Measurements from ENCODE around the gene CDKN2B-AS1. TPM values are rescaled to one million over a fixed set of nuclear protein-coding genes. Genes with fewer than 3 reads are reported as not detected.

Gene CDKN2B-AS1
- total RNA-seq, 1 donor = 9.5 TPM

DNA sequence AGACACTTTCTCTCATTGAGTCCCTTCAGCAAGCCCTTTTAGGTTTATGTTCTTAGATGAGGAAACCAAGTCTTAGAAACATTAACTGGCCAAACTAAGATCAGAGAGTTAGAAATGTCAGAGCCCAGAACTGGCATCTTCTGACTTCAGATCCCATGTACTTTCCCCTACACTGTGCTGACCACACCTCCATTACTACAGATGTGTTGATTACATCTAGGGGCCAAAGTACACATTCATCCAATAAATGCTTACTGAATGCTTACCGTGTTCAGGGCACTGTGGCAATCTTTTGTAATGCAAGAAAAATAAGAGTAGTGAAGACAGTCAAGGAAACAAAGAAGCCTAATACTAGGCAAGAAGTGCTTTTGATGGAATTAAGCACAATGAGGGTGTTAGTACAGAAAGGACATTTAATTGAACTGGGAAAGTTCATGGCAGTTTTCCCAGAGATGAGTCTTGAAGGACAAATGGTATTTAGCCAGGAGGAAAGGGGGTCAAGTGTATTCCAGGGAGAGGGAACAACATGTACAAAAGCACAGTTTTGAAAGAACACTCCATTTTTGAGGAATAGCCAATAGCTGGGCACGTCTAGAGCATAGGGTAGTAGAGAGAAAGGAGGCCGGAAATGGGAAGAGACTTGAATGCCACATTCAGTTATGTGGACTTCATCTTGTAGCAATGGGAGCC, 104.2 kb downstream of the CDKN2B-AS1 start:
- H3K4me3 ChIP-seq (ENCODE audit: low read depth, low read length) = no peak overlapping the region
- peak; percentile 44 for DNase-seq (ENCODE audit: low read depth)
- TF ChIP-seq, protein P1, sequence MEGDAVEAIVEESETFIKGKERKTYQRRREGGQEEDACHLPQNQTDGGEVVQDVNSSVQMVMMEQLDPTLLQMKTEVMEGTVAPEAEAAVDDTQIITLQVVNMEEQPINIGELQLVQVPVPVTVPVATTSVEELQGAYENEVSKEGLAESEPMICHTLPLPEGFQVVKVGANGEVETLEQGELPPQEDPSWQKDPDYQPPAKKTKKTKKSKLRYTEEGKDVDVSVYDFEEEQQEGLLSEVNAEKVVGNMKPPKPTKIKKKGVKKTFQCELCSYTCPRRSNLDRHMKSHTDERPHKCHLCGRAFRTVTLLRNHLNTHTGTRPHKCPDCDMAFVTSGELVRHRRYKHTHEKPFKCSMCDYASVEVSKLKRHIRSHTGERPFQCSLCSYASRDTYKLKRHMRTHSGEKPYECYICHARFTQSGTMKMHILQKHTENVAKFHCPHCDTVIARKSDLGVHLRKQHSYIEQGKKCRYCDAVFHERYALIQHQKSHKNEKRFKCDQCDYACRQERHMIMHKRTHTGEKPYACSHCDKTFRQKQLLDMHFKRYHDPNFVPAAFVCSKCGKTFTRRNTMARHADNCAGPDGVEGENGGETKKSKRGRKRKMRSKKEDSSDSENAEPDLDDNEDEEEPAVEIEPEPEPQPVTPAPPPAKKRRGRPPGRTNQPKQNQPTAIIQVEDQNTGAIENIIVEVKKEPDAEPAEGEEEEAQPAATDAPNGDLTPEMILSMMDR (IDR thresholded peaks at IDR 0.05; ENCODE audit: insufficient read depth, low read depth, low read length) = no peak

DNA sequence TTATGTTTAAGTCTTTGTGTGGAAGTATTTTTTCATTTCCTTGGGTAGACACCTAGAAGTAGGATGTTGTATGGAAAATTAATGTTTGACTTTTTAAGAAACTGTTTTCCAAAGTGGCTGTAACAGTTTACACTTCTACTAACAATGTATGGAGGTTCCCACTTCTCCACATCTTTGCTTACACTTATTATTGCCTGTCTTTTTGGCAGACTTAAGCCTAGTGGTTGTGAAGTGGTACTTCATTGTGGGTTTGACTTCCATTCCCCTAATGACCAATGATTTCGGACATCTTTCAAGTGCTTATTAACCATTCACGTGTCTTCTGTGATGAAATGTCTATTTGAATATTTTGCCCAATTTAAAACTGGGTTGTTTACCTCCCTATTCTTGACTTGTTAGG, 106.0 kb downstream of the CDKN2B-AS1 start:
- H3K4me3 ChIP-seq (ENCODE audit: low read depth, low read length) = no peak overlapping the region
- no peak for DNase-seq (ENCODE audit: low read depth)
- TF ChIP-seq, protein P1 (IDR thresholded peaks at IDR 0.05; ENCODE audit: insufficient read depth, low read depth, low read length) = peak; percentile 30

DNA sequence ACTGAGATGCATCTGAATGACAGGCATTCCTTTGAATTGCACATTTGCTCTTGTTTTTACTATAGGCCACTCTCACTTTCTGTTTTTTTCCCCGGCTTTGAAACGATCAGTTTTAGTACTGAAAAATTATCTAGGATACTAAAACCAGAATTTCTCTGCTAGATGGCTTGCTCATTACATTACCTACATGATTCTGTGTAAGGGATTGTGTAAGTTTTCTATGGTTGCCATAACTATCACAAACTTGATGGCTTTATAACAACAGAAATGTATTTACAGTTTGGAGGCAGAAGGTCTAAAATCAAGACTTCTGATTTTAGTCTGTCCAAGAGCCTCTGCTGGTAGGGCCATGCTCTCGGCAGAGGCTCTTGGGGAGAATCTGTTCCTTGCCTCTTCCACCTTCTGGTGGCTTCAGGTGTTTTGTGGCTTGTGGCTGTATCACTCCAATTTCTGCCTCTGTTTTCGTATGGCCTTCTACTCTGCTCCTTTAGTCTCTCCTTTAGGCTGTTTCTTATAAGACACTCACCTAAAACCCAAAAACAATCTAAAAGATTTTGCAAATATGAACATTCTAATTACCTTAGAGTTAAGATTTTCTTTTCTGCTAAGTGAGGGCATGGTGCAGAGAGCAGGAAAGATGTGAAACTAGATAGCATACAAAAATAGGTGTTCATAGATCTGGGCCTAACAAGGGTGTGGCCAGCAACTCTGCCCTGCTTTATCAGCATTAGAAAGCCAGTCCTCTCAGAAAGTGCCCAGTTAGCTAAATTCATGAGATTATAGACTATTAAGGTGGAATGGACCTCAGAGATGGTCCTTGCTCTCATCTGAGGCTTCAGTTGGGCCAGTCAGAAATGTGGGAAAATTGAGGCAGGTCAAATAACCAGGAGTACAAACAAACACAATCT, 107.8 kb downstream of the CDKN2B-AS1 start:
- no peak for DNase-seq (ENCODE audit: low read depth)
- TF ChIP-seq, protein P1 (IDR thresholded peaks at IDR 0.05; ENCODE audit: insufficient read depth, low read depth, low read length) = no peak
- no peak overlapping the region for H3K4me3 ChIP-seq (ENCODE audit: low read depth, low read length)

DNA sequence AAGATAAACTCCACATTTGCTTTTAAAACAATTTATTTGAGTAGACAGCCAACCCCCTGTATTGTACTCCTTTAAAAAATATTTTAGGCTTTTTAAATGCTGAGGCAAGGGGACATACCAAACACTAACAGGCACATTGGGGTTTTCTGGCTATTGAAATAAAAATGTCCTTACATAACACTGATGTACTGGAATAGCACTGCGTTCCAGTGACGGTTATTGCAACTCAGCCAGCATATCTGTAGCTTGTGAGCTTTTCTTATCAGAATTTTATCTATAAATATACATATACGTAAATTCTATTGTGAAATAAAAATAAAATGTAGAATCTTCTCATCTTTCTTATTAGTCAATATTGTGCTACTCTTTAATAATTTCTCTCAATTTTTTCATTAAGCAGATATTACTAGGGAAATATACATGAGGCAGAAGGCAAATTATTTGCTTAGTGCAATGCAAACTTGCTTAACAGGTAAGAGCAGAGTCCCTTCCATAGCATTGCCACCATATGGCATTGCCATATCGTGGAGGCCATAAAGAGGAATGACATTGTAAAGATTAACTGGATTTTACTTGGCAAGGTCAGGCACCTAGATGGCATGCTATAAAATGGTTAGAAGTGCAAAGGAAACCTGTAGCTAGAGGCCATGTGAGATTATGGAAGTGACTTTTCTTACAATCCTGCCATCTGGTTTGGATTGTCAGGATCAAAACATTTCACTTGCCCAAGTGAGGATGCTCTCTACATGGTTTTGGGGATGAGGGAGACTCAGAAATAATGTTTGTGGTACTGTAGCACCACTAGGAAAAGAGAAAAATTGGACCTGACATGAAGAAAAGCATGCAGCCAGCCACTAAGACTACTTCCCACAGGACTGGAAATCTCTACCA, 109.3 kb downstream of the CDKN2B-AS1 start:
- TF ChIP-seq, protein P1 (IDR thresholded peaks at IDR 0.05; ENCODE audit: insufficient read depth, low read depth, low read length) = no peak
- H3K4me3 ChIP-seq (ENCODE audit: low read depth, low read length) = no peak overlapping the region
- peak; percentile 81 for DNase-seq (ENCODE audit: low read depth)

DNA sequence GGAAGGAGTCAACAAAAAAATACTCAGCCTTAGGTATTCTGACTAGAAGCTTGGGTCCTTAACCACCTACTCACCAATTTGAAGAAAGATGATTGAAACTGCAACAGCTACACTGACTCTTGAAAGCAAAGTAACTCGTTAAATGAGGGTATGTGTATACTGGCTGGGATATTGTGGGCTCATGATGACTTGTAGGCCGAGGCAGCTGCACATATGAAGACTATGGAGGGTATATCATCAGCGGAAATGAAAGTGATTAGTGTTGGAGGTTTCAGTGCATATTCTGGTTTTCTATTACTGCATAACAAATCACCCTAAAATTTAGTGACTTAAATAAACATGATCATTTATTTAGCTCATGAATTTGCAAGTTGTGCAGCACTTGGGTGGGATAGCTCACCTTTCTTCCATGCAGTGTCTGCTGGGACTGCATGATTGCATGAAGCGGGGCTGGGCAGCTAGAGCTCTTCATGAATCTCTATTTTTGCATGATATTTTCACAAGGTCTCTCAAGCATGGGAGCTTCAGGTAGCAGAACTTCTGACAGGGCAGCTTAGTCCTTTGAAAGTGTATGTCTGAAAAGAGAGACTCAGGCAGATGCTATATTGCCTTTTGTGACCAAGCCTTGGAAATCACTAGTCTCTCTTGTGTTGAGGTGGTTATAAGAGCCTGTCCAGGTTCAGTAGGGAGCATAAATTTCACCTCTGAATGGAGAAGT, 110.6 kb downstream of the CDKN2B-AS1 start:
- no peak for DNase-seq (ENCODE audit: low read depth)
- no peak overlapping the region for H3K4me3 ChIP-seq (ENCODE audit: low read depth, low read length)
- TF ChIP-seq, protein P1 (IDR thresholded peaks at IDR 0.05; ENCODE audit: insufficient read depth, low read depth, low read length) = no peak
